ENCODE data around the gene ADORA2A. TPM values are rescaled to one million over a fixed set of nuclear protein-coding genes. Genes with fewer than 3 reads are reported as not detected.

The ADORA2A gene
- total and polyA plus RNA-seq, 2 experiments from 2014 or later, result 0.54 to 0.64 TPM

- in situ Hi-C loops (cut with MboI), result no loop called here
- TF ChIP-seq EZH2phosphoT487 (IDR thresholded peaks at IDR 0.05; ENCODE audit: insufficient read depth, low read depth) (no peak), EZH2 (IDR thresholded peaks at IDR 0.05; ENCODE audit: insufficient read depth, poor library complexity, severe bottlenecking) (no peak)
- Histone ChIP-seq H3K27me3 (replicated peaks; ENCODE audit: insufficient read depth) (no peaks in the 10 kb centered on the region), H3K9me3 (ENCODE audit: low read depth) (no peaks in the 10 kb centered on the region), H3K4me2 (ENCODE audit: unreplicated experiment) (no peak overlapping the region), H3K9me2 (ENCODE audit: insufficient read depth) (no peaks in the 10 kb centered on the region), H3K4me1 (ENCODE audit: insufficient read depth) (peaks cover 41% of the 10 kb centered on the region), H2AFZ (no peak overlapping the region), H4K20me1 (ENCODE audit: insufficient read depth) (no peaks in the 10 kb centered on the region), H3K27ac (no peak overlapping the region), H3K36me3 (ENCODE audit: low read depth) (no peaks in the 10 kb centered on the region), H3K4me3 (no peak overlapping the region), H3K79me2 (ENCODE audit: insufficient read depth) (no peaks in the 10 kb centered on the region), H3K9ac (no peak overlapping the region), H3F3A (ENCODE audit: insufficient read depth) (peaks cover 20% of the 10 kb centered on the region; the same call in 1 of the 2 replicates)
- 95 to 99% methylated on average over 34 of the region's 34 CpGs for WGBS, 2 experiments (ENCODE audit: low coverage in 1 of 2, low lambda C conversion rate in 2 of 2, missing lambda C conversion rate in 2 of 2)
- no peak for DNase-seq
Measured at GRCh38 chr22:24433001-24433827, 5.8 kb downstream of the ADORA2A start.

- peak overlapping the region; percentile 44 for H3K27ac ChIP-seq
- no peak for TF ChIP-seq EZH2 (IDR thresholded peaks at IDR 0.05; ENCODE audit: insufficient read depth, poor library complexity, severe bottlenecking)
- TF ChIP-seq EZH2phosphoT487 (IDR thresholded peaks at IDR 0.05; ENCODE audit: insufficient read depth, low read depth), result no peak
- no peaks in the 10 kb centered on the region for H4K20me1 ChIP-seq (ENCODE audit: insufficient read depth)
- H3K4me1 ChIP-seq (ENCODE audit: insufficient read depth), result peaks cover 42% of the 10 kb centered on the region
- H3K27me3 ChIP-seq (replicated peaks; ENCODE audit: insufficient read depth), result no peaks in the 10 kb centered on the region
- no peaks in the 10 kb centered on the region for H3K9me3 ChIP-seq (ENCODE audit: low read depth)
- in situ Hi-C loops (cut with MboI), result no loop called here
- H3K79me2 ChIP-seq (ENCODE audit: insufficient read depth), result no peaks in the 10 kb centered on the region
- H3K9me2 ChIP-seq (ENCODE audit: insufficient read depth), result no peaks in the 10 kb centered on the region
- DNase-seq, result peak; percentile 85
- no peak overlapping the region for H2AFZ ChIP-seq
- no peak overlapping the region for H3K9ac ChIP-seq
- H3F3A ChIP-seq (ENCODE audit: insufficient read depth), result peaks cover 20% of the 10 kb centered on the region; the same call in 1 of the 2 replicates
- 76 to 82% methylated on average over 11 to 12 of the region's 12 CpGs for WGBS, 2 experiments (ENCODE audit: low coverage in 1 of 2, low lambda C conversion rate in 2 of 2, missing lambda C conversion rate in 2 of 2)
- no peak overlapping the region for H3K4me3 ChIP-seq
- no peaks in the 10 kb centered on the region for H3K36me3 ChIP-seq (ENCODE audit: low read depth)
- no peak overlapping the region for H3K4me2 ChIP-seq (ENCODE audit: unreplicated experiment)
Measured at GRCh38 chr22:24433828-24434470, 6.5 kb downstream of the ADORA2A start.

GRCh38 chr22:24434471-24435322 is 7.3 kb downstream of the ADORA2A start:
- peak; percentile 43 for DNase-seq
- 72 to 74% methylated on average over 16 of the region's 16 CpGs for WGBS, 2 experiments (ENCODE audit: low coverage in 1 of 2, low lambda C conversion rate in 2 of 2, missing lambda C conversion rate in 2 of 2)
- Histone ChIP-seq H3K36me3 (ENCODE audit: low read depth) (no peaks in the 10 kb centered on the region), H3K9me2 (ENCODE audit: insufficient read depth) (no peaks in the 10 kb centered on the region), H3K9me3 (ENCODE audit: low read depth) (no peaks in the 10 kb centered on the region), H3K9ac (no peak overlapping the region), H3K79me2 (ENCODE audit: insufficient read depth) (no peaks in the 10 kb centered on the region), H3K4me3 (no peak overlapping the region), H3K27me3 (replicated peaks; ENCODE audit: insufficient read depth) (no peaks in the 10 kb centered on the region), H3K27ac (peak overlapping the region; percentile 44), H4K20me1 (ENCODE audit: insufficient read depth) (no peaks in the 10 kb centered on the region), H3K4me1 (ENCODE audit: insufficient read depth) (peaks cover 42% of the 10 kb centered on the region), H2AFZ (no peak overlapping the region), H3F3A (ENCODE audit: insufficient read depth) (peaks cover 20% of the 10 kb centered on the region; the same call in 1 of the 2 replicates), H3K4me2 (ENCODE audit: unreplicated experiment) (no peak overlapping the region)
- TF ChIP-seq EZH2phosphoT487 (IDR thresholded peaks at IDR 0.05; ENCODE audit: insufficient read depth, low read depth) (no peak), EZH2 (IDR thresholded peaks at IDR 0.05; ENCODE audit: insufficient read depth, poor library complexity, severe bottlenecking) (no peak)
- in situ Hi-C loops (cut with MboI), result no loop called here

- Histone ChIP-seq H3K27me3 (replicated peaks; ENCODE audit: insufficient read depth) (no peaks in the 10 kb centered on the region), H2AFZ (no peak overlapping the region), H3K79me2 (ENCODE audit: insufficient read depth) (no peaks in the 10 kb centered on the region), H3K36me3 (ENCODE audit: low read depth) (no peaks in the 10 kb centered on the region), H3K4me1 (ENCODE audit: insufficient read depth) (peaks cover 42% of the 10 kb centered on the region), H3K9me3 (ENCODE audit: low read depth) (no peaks in the 10 kb centered on the region), H3F3A (ENCODE audit: insufficient read depth) (peaks cover 20% of the 10 kb centered on the region; the same call in 1 of the 2 replicates), H3K9ac (no peak overlapping the region), H3K4me3 (no peak overlapping the region), H3K9me2 (ENCODE audit: insufficient read depth) (no peaks in the 10 kb centered on the region), H3K27ac (peak overlapping the region; percentile 26; the same call in 1 of the 2 replicates), H4K20me1 (ENCODE audit: insufficient read depth) (no peaks in the 10 kb centered on the region), H3K4me2 (ENCODE audit: unreplicated experiment) (peak overlapping the region; percentile 47)
- no peak for DNase-seq
- in situ Hi-C loops (cut with MboI), result no loop called here
- no peak for TF ChIP-seq EZH2phosphoT487 (IDR thresholded peaks at IDR 0.05; ENCODE audit: insufficient read depth, low read depth)
- no peak for TF ChIP-seq EZH2 (IDR thresholded peaks at IDR 0.05; ENCODE audit: insufficient read depth, poor library complexity, severe bottlenecking)
- 80 to 95% methylated on average over 2 of the region's 2 CpGs for WGBS, 2 experiments (ENCODE audit: low coverage in 1 of 2, low lambda C conversion rate in 2 of 2, missing lambda C conversion rate in 2 of 2)
Measured at GRCh38 chr22:24435323-24435645, 7.9 kb downstream of the ADORA2A start.
